GM18909 (cell line): ENCODE measurements around the gene AHRR.
"Not testable (repeated sequence)": the region's sequence is repeated elsewhere in the genome, so short reads cannot be mapped to it uniquely, and the experiment has no call there.

Experiments used
- ATAC-seq: cut with Tn5 transposase; IDR thresholded peaks from one replicate; pipeline ENCODE4 v1.9.1; 2021; ENCODE audit warnings: mild to moderate bottlenecking; ENCODE audit not compliant: unreplicated experiment, poor library complexity

Gene AHRR

DNA sequence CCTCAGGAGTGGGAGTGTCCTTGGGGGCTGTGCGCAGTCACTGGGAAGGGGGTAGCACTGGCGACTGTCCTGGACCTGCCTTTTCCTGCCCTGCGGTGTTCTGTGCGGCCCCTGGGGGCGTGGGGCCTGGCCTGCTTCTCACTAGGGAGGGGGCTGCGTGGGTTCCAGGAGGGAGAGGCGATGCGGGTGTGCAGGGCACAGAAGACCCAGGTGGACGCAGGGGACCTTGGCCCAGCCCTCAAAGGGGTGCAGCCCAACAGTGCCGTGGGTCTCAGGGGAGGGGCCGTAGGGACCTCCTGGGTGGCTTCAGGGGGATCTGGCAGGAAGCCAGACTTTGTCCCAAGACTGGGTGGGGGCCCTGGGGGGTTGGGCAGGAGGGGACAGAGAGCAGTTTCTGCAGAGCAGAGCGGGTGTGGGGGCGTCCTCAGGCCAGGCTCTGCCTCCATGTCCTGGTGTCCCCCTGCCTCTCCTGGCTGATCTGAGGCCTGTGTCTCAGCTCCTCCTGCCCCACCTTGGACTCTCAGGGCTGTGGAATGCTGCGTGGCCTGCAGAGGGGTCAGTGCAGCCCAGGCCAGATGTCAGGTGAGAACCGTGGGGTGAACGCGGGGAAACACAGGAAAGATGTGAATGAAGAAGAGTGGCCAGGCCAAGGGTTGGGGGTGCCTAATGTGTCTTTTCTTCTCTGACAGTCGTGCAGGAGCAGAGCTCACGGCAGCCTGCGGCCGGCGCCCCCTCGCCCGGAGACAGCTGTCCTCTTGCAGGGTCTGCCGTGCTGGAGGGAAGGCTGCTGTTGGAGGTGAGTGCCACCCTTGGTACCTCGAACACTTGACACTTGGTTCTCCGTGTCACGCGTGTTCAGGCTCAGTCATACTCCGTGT lies 54.6 kb downstream of the AHRR start:
- ATAC-seq = no peak

DNA sequence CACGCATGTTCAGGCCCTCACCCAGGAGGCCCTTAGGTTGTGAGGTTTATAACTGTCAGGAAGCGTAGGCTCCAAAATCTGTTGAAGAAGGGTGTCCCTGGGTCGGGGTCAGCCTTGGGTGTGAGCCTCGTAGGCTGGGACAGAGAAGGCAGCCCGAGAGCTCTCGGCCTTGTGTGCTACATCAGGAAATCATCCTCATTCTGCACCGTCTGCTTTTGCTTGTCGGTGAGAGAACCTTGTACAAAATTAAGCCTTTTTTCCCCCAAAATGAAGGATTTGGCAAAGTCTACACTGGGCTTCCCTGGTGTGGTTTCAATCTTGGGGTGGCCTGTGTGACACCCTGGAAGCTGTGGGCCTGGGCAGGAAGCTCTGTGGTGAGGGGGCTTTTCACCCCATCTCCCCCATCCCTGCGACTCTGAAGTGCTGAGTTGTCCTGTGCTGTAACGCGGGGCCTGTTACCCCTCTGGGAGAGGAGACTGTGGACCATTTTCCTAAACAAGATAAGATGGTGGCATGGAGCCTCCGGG lies 55.3 kb downstream of the AHRR start:
- ATAC-seq = no peak

GRCh38 chr5:377326-377981 lies 55.9 kb downstream of the AHRR start:
- ATAC-seq = no peak

DNA sequence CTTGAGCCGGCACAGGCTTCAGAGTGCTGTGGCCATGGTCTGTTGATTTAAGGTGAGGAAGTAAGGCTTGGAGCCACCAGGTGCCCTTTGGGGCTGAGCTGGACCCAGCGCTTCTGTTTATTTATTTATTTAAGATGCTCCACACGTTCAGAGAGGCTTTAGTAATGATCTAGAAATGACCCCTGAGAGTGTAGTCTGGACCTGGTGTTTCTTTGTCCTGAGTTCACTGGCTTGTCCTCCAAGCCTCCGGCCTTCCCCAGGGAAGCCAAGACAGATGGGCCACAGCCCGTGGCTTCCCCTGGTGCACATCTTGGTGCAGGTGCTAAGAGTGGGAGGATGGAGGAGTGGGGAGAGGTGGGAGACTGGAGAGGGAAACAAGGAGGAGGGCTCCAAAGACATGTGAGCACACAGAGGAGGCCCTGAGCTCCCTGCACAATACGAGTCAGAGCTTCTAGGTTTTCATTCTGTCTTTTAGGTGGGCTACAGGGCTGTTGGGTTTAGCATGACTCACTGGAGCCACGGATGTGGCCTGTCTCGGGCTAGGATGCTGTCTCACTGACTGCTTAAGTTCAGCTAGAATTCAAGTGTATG lies 56.9 kb downstream of the AHRR start:
- no peak for ATAC-seq

GRCh38 chr5:378976-379742 lies 57.6 kb downstream of the AHRR start:
- ATAC-seq = no peak

DNA sequence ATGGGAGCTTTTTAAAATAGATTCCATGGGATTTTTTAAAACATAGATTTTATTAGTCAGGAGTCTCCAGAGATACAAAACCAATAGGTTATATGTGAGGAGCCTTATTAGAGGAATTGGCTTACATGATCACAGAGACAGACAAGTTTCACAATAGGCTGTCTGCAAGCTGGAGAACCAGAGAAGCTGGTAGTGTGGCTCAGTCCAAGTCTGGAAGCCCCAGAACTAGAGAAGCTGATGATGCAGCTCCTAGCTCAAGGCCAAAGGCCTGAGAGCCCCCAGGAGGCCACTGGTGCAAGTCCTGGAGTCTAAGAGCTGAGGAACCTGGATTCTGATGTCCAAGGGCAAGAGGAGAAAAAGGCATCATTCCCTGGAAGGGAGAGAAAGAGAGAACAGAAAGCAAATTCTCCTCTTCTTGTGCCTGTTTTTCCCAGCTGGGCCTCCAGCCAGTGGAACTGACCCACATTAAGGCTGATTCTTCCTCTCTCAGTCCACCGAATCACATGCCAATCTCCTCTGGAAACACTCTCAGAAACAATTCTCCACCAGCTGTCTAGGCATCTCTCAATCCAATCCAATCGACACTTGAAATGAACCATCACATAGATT lies 59.3 kb downstream of the AHRR start:
- ATAC-seq = no peak

DNA sequence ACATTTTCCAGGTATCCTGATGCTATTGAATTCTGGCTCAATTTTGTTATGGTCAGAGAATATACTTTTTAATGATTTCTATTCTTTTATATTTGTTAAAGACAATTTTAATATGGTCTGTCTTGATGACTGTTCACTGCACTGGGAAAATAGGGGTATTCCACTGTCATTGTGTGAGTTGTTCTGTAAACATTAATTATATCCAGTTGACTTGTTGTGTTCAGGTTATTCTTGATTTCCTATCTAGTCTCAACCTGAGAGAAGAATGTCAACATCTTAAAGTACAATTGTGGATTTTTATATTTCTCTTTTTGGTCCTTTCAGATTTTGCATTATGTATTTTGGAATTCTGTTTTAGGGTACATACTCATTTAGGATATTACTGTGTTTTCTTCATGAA lies 61.6 kb downstream of the AHRR start:
- no peak for ATAC-seq

DNA sequence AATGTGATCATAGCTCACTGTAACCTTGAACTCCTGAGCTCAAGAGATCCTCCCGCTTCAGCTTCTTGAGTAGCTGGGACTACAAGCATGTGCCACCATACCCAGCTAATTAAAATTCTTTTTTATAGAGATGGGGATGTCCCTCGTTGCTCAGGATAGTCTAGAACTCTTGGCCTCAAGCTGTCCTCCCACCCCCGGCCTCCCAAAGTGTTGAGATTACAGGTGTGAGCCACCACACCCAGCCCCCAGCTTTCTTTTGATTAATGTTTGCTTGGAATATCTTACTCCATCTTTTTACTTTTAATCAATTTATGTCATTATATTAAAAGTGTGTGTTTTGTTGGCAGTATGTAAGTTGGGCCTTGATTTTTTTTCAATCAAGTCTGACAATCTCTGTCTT lies 62.1 kb downstream of the AHRR start:
- ATAC-seq = no peak

GRCh38 chr5:384576-384975 lies 63.1 kb downstream of the AHRR start:
- not testable (repeated sequence) for ATAC-seq

DNA sequence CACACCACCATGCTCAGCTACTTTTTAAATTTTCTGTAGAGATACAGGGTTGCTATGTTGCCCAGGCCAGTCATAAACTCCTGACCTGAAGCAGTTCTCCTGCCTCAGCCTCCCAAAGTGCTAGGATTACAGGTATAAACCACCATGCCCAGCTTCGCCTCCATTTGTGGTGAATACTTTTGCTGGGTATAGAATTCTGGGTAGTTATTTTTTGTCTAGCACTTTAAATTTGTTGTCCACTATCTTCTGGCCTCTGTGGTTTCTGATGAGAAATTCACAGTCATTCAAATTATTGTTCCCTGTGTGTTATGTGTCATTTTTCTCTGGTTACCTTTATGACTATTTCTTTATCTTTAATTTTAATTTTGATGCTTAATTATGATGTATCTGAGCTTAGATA lies 63.8 kb downstream of the AHRR start:
- ATAC-seq = no peak

GRCh38 chr5:386432-387341 lies 65.2 kb downstream of the AHRR start:
- no peak for ATAC-seq

DNA sequence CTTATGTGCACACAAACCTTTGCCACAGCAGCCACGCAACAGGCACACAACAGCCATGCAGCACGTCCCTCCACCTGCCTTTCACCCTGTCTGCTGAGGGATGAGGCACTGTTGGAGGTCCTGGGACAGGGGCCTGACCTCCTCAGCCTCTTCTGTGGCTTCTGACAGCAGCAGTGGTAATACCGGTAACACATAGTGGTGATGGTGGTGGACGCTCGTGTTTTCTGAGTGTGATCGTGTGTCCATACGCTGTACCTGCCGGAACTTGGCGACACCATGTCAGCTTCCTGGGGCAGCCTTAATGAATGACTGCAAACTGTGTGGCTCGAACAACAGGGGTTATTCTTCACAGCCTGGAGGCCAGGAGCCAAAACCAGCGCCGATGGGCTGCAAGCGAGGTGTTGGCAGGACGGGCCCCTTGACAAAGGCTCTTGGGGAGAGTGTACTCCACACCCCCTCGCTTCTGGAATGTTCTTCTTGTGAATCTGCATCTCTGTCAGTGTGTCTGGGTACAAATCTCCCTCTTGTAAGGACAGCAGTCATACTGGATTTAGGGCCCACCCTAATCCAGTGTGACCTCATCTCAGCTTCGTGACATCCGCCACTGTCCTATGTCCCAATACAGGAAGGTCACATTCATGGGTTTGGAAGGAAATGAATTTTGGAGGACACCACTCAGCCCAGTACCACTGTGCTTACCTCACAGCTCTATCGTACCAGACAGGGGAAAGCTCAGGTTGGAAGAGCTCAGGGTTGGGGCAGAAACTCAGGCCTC lies 66.2 kb downstream of the AHRR start:
- no peak for ATAC-seq

GRCh38 chr5:388266-389196 lies 67.0 kb downstream of the AHRR start:
- no peak for ATAC-seq

DNA sequence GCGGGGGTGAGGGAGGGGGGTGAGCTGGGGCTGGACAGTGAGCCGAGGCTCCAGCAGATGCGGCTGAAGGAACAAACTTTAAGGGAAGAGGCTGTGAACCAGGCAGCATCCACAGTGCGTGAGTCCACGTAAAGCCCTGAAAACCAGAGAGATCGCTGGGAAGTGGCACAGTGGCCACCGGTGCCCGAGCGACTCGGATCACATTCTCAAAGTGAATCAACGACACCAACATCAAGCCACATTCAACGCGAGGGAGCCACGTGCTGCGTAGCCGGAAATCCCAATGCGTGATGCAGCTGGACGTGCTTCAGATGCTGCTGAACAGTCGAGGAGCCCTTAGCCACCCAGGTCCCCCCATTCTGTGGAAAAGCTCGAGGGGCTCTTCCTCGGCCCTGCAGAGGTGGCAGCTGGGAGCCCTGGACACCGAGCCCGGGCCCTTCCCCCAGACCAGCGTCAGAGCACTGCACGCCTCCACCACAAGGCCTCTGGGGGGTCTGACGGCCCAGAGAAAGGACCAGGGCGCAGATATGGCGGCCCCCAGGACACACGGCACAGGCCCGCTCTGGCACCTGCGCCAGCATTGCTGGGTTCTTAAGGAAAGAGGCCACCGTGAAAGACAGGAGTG lies 67.8 kb downstream of the AHRR start:
- ATAC-seq = no peak

DNA sequence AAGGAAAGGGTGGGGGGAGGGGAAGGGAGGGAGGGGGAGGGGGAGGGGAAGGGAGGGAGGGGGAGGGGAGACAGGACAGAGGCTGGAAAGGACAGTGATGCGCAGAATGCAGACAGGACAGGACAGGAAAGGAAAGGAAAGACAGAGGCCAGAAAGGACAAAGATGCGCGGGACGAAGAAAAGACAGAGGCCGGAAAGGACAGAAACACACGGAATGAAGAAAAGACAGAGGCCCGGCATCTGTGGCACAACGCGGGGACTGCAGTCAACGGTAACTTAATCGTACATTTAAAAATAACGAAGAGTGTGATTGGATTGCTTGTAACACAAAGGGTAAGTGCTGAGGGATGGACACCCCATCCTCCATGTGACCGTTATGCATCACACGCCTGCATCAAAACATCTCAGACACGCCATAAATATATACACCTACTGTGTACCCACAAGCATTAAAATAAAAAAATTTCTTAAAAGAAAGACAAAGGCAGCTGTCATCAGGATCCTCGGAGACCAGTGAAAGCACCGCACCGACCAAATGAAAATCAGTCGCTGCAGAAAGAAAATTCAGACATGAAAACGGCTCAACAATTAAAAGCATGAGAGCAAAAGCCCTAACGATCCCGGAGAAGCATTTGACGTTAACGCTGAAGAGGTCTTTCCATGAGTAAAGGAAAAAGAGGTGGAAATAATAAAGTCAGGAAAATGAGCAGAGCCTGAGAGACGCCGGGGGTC lies 68.5 kb downstream of the AHRR start:
- ATAC-seq = no peak
